Measurements from ENCODE around the gene OR10J1.

DNA sequence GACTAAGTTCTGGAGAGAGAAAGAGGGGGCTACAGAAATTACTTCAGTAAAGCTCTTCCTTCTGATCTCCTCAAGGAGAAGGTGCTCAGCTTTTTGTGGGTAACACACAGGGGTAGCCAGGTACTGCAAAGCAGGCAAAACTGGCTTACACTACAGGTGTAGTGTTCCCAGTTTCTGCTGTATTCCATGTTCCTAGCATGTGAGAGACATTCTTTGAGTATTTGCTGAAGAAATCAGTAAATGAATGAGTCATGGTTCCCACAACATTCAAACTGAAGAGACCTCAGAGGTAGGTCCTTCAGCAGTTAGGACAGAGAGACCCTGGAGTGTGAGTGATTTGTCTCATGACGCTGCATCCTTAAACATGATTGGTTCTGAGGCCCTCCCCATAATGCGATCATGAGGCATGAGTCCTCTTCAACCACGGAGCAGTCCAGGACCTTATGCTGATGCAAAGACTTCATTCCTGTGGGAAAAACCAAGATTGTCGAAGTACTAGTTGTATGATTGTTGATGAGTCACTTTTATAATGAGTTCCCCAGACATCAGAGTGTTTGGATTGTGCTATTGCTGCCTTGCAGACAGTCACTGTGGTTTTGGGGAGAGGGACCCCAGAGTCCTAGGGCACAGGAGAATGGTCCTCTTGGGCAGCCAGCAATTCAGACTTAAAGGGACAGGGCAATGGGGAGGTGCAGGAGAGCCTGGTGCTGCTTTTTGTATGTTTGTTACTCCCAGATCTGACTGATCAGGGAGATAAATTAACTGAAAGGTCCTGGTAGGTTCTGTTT, 10.3 kb upstream of the OR10J1 start:
- no peak for TF ChIP-seq CREB1 (CRISPR knock-in tag; IDR thresholded peaks at IDR 0.05; ENCODE audit: low read depth)
- TF ChIP-seq NANOG (IDR thresholded peaks at IDR 0.05; ENCODE audit: borderline replicate concordance): no peak
- TF ChIP-seq, protein P1, sequence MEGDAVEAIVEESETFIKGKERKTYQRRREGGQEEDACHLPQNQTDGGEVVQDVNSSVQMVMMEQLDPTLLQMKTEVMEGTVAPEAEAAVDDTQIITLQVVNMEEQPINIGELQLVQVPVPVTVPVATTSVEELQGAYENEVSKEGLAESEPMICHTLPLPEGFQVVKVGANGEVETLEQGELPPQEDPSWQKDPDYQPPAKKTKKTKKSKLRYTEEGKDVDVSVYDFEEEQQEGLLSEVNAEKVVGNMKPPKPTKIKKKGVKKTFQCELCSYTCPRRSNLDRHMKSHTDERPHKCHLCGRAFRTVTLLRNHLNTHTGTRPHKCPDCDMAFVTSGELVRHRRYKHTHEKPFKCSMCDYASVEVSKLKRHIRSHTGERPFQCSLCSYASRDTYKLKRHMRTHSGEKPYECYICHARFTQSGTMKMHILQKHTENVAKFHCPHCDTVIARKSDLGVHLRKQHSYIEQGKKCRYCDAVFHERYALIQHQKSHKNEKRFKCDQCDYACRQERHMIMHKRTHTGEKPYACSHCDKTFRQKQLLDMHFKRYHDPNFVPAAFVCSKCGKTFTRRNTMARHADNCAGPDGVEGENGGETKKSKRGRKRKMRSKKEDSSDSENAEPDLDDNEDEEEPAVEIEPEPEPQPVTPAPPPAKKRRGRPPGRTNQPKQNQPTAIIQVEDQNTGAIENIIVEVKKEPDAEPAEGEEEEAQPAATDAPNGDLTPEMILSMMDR (conservative IDR thresholded peaks at IDR 0.05; ENCODE audit: low read depth in 2 of 2): no peak
- TF ChIP-seq, protein P2, sequence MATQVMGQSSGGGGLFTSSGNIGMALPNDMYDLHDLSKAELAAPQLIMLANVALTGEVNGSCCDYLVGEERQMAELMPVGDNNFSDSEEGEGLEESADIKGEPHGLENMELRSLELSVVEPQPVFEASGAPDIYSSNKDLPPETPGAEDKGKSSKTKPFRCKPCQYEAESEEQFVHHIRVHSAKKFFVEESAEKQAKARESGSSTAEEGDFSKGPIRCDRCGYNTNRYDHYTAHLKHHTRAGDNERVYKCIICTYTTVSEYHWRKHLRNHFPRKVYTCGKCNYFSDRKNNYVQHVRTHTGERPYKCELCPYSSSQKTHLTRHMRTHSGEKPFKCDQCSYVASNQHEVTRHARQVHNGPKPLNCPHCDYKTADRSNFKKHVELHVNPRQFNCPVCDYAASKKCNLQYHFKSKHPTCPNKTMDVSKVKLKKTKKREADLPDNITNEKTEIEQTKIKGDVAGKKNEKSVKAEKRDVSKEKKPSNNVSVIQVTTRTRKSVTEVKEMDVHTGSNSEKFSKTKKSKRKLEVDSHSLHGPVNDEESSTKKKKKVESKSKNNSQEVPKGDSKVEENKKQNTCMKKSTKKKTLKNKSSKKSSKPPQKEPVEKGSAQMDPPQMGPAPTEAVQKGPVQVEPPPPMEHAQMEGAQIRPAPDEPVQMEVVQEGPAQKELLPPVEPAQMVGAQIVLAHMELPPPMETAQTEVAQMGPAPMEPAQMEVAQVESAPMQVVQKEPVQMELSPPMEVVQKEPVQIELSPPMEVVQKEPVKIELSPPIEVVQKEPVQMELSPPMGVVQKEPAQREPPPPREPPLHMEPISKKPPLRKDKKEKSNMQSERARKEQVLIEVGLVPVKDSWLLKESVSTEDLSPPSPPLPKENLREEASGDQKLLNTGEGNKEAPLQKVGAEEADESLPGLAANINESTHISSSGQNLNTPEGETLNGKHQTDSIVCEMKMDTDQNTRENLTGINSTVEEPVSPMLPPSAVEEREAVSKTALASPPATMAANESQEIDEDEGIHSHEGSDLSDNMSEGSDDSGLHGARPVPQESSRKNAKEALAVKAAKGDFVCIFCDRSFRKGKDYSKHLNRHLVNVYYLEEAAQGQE (IDR thresholded peaks at IDR 0.05; ENCODE audit: unreplicated experiment): no peak
- TF ChIP-seq POLR2AphosphoS5 (IDR thresholded peaks at IDR 0.05; ENCODE audit: low read depth): no peak
- TF ChIP-seq EZH2 (IDR thresholded peaks at IDR 0.05; ENCODE audit: low read depth, unreplicated experiment): no peak
- no peak for TF ChIP-seq JUNB (IDR thresholded peaks at IDR 0.05; ENCODE audit: unreplicated experiment)
- no peak for TF ChIP-seq EZH2phosphoT487 (IDR thresholded peaks at IDR 0.05; ENCODE audit: unreplicated experiment)
- no peak for TF ChIP-seq STAT1 (IDR thresholded peaks at IDR 0.05; ENCODE audit: unreplicated experiment)
- TF ChIP-seq, protein P3, sequence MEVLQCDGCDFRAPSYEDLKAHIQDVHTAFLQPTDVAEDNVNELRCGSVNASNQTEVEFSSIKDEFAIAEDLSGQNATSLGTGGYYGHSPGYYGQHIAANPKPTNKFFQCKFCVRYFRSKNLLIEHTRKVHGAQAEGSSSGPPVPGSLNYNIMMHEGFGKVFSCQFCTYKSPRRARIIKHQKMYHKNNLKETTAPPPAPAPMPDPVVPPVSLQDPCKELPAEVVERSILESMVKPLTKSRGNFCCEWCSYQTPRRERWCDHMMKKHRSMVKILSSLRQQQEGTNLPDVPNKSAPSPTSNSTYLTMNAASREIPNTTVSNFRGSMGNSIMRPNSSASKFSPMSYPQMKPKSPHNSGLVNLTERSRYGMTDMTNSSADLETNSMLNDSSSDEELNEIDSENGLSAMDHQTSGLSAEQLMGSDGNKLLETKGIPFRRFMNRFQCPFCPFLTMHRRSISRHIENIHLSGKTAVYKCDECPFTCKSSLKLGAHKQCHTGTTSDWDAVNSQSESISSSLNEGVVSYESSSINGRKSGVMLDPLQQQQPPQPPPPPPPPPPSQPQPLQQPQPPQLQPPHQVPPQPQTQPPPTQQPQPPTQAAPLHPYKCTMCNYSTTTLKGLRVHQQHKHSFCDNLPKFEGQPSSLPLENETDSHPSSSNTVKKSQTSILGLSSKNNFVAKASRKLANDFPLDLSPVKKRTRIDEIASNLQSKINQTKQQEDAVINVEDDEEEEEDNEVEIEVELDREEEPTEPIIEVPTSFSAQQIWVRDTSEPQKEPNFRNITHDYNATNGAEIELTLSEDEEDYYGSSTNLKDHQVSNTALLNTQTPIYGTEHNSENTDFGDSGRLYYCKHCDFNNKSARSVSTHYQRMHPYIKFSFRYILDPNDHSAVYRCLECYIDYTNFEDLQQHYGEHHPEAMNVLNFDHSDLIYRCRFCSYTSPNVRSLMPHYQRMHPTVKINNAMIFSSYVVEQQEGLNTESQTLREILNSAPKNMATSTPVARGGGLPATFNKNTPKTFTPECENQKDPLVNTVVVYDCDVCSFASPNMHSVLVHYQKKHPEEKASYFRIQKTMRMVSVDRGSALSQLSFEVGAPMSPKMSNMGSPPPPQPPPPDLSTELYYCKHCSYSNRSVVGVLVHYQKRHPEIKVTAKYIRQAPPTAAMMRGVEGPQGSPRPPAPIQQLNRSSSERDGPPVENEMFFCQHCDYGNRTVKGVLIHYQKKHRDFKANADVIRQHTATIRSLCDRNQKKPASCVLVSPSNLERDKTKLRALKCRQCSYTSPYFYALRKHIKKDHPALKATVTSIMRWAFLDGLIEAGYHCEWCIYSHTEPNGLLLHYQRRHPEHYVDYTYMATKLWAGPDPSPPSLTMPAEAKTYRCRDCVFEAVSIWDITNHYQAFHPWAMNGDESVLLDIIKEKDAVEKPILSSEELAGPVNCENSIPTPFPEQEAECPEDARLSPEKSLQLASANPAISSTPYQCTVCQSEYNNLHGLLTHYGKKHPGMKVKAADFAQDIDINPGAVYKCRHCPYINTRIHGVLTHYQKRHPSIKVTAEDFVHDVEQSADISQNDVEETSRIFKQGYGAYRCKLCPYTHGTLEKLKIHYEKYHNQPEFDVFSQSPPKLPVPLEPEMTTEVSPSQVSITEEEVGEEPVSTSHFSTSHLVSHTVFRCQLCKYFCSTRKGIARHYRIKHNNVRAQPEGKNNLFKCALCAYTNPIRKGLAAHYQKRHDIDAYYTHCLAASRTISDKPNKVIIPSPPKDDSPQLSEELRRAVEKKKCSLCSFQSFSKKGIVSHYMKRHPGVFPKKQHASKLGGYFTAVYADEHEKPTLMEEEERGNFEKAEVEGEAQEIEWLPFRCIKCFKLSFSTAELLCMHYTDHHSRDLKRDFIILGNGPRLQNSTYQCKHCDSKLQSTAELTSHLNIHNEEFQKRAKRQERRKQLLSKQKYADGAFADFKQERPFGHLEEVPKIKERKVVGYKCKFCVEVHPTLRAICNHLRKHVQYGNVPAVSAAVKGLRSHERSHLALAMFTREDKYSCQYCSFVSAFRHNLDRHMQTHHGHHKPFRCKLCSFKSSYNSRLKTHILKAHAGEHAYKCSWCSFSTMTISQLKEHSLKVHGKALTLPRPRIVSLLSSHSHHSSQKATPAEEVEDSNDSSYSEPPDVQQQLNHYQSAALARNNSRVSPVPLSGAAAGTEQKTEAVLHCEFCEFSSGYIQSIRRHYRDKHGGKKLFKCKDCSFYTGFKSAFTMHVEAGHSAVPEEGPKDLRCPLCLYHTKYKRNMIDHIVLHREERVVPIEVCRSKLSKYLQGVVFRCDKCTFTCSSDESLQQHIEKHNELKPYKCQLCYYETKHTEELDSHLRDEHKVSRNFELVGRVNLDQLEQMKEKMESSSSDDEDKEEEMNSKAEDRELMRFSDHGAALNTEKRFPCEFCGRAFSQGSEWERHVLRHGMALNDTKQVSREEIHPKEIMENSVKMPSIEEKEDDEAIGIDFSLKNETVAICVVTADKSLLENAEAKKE (CRISPR knock-in tag; IDR thresholded peaks at IDR 0.05): no peak
- TF ChIP-seq ZNF114 (CRISPR knock-in tag; IDR thresholded peaks at IDR 0.05): no peak
